Activated CD4-positive, CD25-positive, alpha-beta regulatory T cell treated with anti-CD3 and anti-CD28 coated beads, Interleukin-2, amount 50 U/mL, for 72 hours (primary cell): ENCODE results near the gene ADI1.
"Not testable (repeated sequence)": the region's sequence is repeated elsewhere in the genome, so short reads cannot be mapped to it uniquely, and the experiment has no call there.

ENCODE experiments used
- DNase-seq: peaks from one replicate; pipeline ENCODE4 v3.0.0; 2021

The ADI1 gene

GRCh38 chr2:3461801-3462492, 57.4 kb downstream of the ADI1 start:
- no peak for DNase-seq

GRCh38 chr2:3460831-3461800, 58.2 kb downstream of the ADI1 start:
- no peak for DNase-seq

- DNase-seq: no peak
Observed at GRCh38 chr2:3460156-3460555, 59.2 kb downstream of the ADI1 start.

DNA sequence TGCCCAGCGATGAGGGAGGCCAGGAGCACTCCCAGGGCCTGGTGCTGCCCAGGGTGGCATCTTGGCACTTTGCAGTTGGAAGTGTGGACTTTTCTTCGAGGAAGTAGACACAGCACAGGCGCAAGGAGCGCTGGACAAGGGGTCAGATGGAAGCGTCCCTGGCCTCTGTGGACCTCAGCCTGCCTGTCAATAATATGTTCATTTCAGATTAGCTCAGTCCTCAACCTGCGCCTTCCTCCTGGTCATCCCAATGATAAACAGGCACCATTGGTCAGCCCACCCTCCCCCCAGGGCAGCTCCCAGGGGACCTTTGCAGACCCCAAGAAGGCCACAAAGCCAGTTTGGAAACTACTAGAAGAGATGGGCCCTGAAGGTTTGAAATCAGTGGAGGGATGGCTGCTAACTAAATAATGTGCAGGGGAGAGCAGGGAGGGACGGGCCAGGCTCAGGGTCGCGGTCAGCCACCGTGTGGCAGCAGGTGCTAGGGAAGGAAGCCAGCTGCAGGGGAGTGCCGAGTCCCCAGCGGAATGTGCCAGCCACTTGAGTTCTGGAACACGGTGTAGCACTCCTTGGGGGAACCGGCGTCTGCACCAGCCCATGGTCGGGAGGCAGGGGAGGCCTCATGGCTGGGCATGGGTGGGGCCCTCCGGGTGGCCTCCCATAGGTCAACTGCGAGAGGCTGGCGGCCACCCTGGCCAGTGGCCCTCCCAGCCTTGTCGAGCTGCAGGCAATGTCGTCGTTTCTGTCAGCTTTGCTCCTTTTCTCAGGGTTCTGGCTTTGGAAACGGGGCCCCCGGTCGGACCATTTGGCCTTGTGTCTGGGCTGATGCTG, 59.9 kb downstream of the ADI1 start:
- DNase-seq: no peak

GRCh38 chr2:3458396-3459184, 60.7 kb downstream of the ADI1 start:
- no peak for DNase-seq

- DNase-seq: no peak
Observed at GRCh38 chr2:3457524-3458395, 61.6 kb downstream of the ADI1 start.

DNA sequence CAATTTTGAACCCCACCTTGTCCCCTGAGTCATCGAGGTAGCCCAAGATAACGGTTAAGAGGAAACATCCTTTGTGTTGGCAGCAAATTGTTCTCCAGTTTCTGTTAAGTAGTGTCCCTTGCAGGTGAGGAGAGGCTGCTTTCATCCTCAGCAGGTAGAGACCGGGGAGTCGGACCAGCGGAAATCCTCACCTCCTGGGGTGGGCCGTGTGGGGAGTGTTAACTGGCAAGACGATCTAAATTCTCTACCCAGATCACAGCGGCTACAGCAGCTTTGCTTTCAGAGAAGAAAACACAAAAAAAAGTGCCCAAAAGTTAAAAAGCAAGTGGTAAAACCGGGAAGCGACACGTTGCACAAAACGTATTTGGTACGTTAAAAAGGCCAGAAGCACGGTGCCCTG, 63.2 kb downstream of the ADI1 start:
- DNase-seq: no peak

DNA sequence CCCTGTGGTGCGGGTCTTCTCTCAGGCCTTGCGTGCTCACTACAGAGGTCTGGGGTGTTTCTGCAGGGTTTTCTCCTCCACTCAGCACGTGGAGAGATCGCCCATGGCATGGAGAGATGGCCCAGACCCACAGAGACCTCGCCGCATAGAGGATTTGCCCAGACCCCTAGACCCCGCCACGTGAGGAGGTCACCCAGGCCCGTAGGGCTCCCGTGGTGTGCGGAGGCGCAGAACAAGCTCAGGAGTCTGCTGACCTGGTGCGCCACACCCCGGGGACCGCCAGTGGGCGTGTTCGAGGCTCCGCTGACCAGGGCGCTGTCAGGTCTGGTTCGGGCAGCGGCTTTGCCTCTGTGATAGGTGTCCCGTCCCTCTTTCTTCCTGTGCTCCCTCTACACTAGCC, 64.5 kb downstream of the ADI1 start:
- no peak for DNase-seq

GRCh38 chr2:3454005-3454404, 65.3 kb downstream of the ADI1 start:
- not testable (repeated sequence) for DNase-seq

GRCh38 chr2:3453190-3453999, 65.9 kb downstream of the ADI1 start:
- DNase-seq: no peak

DNA sequence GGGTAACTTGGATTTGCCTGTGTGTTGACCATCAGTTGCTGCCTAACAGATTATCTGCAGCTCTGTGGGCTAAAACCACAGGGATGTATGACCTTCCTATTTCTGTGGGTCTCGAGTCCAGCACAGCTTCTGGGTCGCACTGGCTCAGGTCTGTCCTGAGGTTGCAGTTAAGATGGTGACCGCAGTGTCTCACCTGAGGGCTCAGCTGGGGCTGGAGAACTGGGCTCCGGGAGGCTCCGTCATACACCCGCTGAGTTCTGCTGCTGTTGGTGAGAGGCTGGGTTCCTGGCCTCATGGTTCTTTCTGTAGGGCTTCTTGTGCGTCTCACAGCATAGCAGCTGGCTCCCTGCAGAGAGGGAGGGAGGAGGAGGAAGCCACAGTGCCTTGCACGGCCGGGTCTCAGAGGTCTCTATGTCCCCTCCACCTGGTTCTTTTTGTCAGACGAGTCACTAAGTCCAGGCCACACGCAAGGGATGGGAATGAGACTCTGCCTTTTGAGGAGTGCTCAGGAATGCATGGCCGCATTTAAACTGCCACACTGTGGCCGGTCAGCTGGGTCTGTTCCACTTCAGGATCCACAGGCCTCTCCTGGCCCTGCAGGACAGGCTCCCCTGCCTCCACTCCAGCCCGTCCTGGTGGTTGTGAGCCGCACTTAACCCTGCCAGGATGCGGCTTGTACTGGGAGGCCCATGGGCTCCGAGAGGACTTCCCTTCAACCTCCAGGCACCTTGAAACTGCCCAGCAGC, 67.2 kb downstream of the ADI1 start:
- no peak for DNase-seq

DNA sequence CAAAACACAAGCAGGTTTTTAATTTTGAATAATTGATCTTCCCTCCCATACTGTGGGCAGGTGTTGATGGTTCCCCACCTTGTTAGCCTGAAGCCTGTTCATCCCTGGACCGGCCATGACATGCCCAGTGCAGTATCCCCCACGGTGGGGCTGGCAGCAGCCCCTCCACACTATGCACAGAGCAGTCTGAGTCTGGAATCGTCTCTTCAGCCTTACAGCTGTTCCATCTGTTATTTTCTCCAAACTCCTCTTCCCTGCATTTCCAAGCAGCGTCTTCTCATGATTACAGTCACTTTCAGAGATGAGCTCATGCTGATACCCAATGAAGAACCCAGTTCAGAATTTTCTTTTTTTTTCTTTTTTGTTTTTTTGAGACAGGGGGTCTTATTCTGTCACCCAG, 68.2 kb downstream of the ADI1 start:
- DNase-seq: no peak

DNA sequence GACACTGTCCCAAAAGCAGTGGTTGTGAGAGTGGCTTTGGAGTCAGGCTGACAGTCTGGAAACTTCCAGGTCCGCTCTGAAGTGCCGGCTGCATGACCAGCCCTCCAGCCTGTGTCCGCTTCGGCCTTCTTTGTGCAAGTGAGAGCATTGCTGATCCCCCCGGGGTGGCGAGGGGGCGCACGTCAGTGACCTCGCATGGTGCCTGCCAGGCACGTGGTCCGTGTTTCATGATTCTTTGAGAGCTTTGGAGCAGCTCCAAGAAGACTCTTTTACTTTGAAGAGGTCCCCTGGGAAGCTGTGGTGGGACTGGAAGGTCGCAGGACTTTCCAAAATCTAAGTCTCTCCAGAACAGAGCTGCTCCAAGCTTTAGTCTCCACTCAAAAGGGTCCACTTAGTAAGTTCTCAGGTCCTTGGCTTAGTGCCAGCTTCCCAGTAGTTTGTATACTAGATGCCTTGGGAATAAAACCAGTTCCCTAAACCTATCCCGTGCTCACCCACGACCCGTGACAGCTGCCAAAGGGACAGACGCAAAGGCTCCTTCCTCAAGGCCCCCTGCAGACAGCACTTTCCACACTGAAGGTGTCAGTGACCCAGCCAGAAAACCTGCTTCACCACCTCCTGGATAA, 68.8 kb downstream of the ADI1 start:
- DNase-seq: no peak

DNA sequence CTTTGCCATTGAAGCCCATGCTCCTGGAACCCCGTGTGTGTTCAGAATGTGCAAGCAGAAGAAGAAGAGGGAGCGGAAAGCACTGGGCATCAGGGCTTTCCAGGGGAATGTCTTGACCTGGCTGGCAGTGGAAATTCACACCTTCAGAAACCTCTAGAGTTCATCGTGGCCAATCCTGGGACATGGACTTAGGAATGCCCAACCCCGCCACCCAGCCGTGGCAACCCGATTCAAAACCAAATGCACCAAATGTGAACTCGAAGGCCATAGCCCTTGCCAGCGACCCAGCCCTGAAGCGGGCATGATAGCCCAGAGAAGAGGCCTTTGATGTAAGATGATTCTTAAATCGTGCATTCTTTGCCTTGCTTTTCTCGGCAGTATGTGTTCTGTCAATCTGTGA, 69.4 kb downstream of the ADI1 start:
- no peak for DNase-seq

- no peak for DNase-seq
Observed at GRCh38 chr2:3449086-3449485, 70.2 kb downstream of the ADI1 start.

GRCh38 chr2:3448441-3448911, 70.9 kb downstream of the ADI1 start:
- not testable (repeated sequence) for DNase-seq

GRCh38 chr2:3447789-3448317, 71.5 kb downstream of the ADI1 start:
- no peak for DNase-seq
